Neural progenitor cell (in vitro differentiated cells): ENCODE results near the gene IDI1. TPM values are rescaled to one million over a fixed set of nuclear protein-coding genes. Genes with fewer than 3 reads are reported as not detected.

Source experiments
- DNase-seq: peaks from one replicate; pipeline ENCODE4 v3.0.0-alpha.2; 2016; ENCODE audit warnings: low spot score
- H2AFZ ChIP-seq: fragments of 200-600 bp; sonication (generic); replicated peaks from 2 replicates; pipeline ENCODE4 v1.6.1; 2016; ENCODE audit warnings: antibody characterized with exemption
- H3F3A ChIP-seq: fragments of 200-600 bp; sonication (generic); 2 replicates; pipeline ENCODE4 v1.6.1; 2016; ENCODE audit warnings: antibody characterized with exemption, low read depth
- H3K27ac ChIP-seq: fragments of 200-600 bp; sonication (generic); 2 replicates; pipeline ENCODE4 v1.5.1; 2016; ENCODE audit warnings: mild to moderate bottlenecking
- H3K27me3 ChIP-seq: fragments of 200-600 bp; sonication (generic); 2 replicates; pipeline ENCODE4 v1.6.1; 2016; ENCODE audit warnings: mild to moderate bottlenecking, moderate library complexity
- H3K36me3 ChIP-seq: fragments of 200-600 bp; sonication (generic); 2 replicates; pipeline ENCODE4 v1.5.1; 2016
- H3K4me1 ChIP-seq: fragments of 200-600 bp; sonication (generic); 2 replicates; pipeline ENCODE4 v1.6.1; 2016; ENCODE audit warnings: mixed run types
- H3K4me2 ChIP-seq: fragments of 200-600 bp; sonication (generic); 2 replicates; pipeline ENCODE4 v1.6.1; 2016
- H3K4me3 ChIP-seq: fragments of 200-600 bp; sonication (generic); 2 replicates; pipeline ENCODE4 v1.5.1; 2016
- H3K79me2 ChIP-seq: fragments of 200-600 bp; sonication (generic); 2 replicates; pipeline ENCODE4 v1.6.1; 2016; ENCODE audit warnings: low read depth
- H3K9ac ChIP-seq: fragments of 200-600 bp; sonication (generic); 2 replicates; pipeline ENCODE4 v1.6.1; 2016
- H3K9me3 ChIP-seq: fragments of 200-600 bp; sonication (generic); 2 replicates; pipeline ENCODE4 v1.5.1; 2016; ENCODE audit warnings: low read depth
- H4K20me1 ChIP-seq: fragments of 200-600 bp; sonication (generic); 2 replicates; pipeline ENCODE4 v1.6.1; 2016; ENCODE audit warnings: low read depth
- H3K27ac Mint-ChIP-seq: 3 replicates; pipeline ENCODE4 v1.8.0; 2021; ENCODE audit warnings: mixed read lengths
- H3K27me3 Mint-ChIP-seq: 2 replicates; pipeline ENCODE4 v1.8.0; 2022; ENCODE audit warnings: low read depth, mild to moderate bottlenecking, inconsistent platforms, moderate library complexity, mixed read lengths; ENCODE audit not compliant: insufficient read depth
- H3K36me3 Mint-ChIP-seq: 3 replicates; pipeline ENCODE4 v1.8.0; 2021; ENCODE audit warnings: mixed read lengths
- H3K4me1 Mint-ChIP-seq: 3 replicates; pipeline ENCODE4 v1.8.0; 2021; ENCODE audit warnings: mixed read lengths
- H3K4me3 Mint-ChIP-seq: 3 replicates; pipeline ENCODE4 v1.8.0; 2021; ENCODE audit warnings: mild to moderate bottlenecking, moderate library complexity, mixed read lengths
- H3K9me3 Mint-ChIP-seq: 3 replicates; pipeline ENCODE4 v1.8.0; 2020; ENCODE audit warnings: mixed read lengths
- CTCF ChIP-seq: fragments of 200-600 bp; sonication (generic); IDR thresholded peaks from 2 replicates; pipeline ENCODE4 v1.5.1; 2017; ENCODE audit warnings: antibody characterized with exemption, mild to moderate bottlenecking
- EZH2 ChIP-seq: fragments of 200-600 bp; sonication (generic); IDR thresholded peaks from 2 replicates; pipeline ENCODE4 v1.6.1; 2017; ENCODE audit warnings: antibody characterized with exemption, mild to moderate bottlenecking, moderate library complexity
- EZH2phosphoT487 ChIP-seq: fragments of 200-600 bp; sonication (generic); IDR thresholded peaks from 2 replicates; pipeline ENCODE4 v1.6.1; 2017; ENCODE audit warnings: antibody characterized with exemption
- total RNA-seq: library from RNA; depleted of rRNA; stranded (reverse); fragments of >200 nt; gene quantifications from 2 replicates; pipeline ENCODE4 v1.2.3, GENCODE V29; 2015; ENCODE audit warnings: low replicate concordance

The IDI1 gene
- total RNA-seq, 1 donor from 2014 or later = 168 TPM

DNA sequence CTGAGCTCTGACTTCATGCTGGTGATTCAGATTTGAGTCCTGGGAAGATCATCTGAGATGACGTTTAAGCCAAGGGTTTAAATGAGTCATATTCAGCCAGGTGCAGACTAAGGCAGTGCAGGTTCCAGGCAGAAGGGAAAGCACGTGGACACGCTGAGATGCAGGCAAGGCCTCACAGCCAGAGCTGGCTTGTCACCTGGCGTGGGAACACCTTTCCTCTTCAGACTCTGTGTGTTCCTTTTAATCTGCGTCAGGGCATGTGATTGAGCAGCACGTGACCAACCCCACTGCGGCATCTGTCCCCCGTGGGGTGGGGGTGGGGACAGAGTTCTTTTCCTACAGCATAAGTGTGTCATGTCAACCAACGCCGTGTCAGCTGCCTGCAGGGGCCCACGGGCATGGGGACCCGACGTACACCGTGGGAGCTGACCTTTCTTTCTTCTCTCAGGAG lies 12.6 kb downstream of the IDI1 start:
- Mint-ChIP-seq H3K4me3 (no peak overlapping the region), H3K27ac (no peak overlapping the region), H3K36me3 (peaks cover 16% of the 10 kb centered on the region), H3K27me3 (no peaks in the 10 kb centered on the region), H3K9me3 (no peaks in the 10 kb centered on the region), H3K4me1 (no peaks in the 10 kb centered on the region)
- Histone ChIP-seq H4K20me1 (peaks cover 21% of the 10 kb centered on the region), H3K27ac (no peak overlapping the region), H3K9me3 (no peaks in the 10 kb centered on the region), H3K27me3 (no peaks in the 10 kb centered on the region), H3K79me2 (no peaks in the 10 kb centered on the region), H3K4me3 (no peak overlapping the region), H3K36me3 (peaks cover 20% of the 10 kb centered on the region), H3F3A (peaks cover 31% of the 10 kb centered on the region), H3K9ac (no peak overlapping the region), H3K4me1 (no peaks in the 10 kb centered on the region), H3K4me2 (no peak overlapping the region), H2AFZ (no peak overlapping the region)
- no peak for TF ChIP-seq EZH2phosphoT487
- no peak for TF ChIP-seq EZH2
- no peak for TF ChIP-seq CTCF
- no peak for DNase-seq

DNA sequence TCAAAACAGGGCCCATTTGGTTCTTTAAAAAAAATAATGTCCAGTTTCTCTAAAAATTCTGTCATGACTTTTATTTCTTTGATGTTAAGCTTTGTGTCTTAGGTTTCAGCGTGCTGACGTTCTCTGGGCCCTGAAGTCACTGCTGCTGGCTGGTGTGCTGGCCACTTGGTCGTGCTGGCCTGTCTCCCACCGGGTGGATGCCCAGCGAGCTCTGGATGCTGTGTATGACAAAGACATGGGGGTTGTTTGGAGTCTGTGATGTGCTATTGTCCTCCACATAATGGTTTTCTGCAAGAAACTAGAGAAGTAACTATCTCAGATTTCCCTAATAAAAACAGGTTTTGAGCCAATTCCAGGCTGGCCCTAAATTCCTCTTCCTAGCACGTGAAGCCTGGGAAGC lies 13.7 kb downstream of the IDI1 start:
- no peaks in the 10 kb centered on the region for H3K79me2 ChIP-seq
- H4K20me1 ChIP-seq = peaks cover 12% of the 10 kb centered on the region
- no peaks in the 10 kb centered on the region for H3K9me3 ChIP-seq
- TF ChIP-seq EZH2phosphoT487 (no peak), EZH2 (no peak), CTCF (no peak)
- no peak overlapping the region for H3K4me2 ChIP-seq
- no peaks in the 10 kb centered on the region for H3K27me3 ChIP-seq
- no peak overlapping the region for H3K9ac ChIP-seq
- H3K4me1 ChIP-seq = no peaks in the 10 kb centered on the region
- H3K36me3 Mint-ChIP-seq = peaks cover 9% of the 10 kb centered on the region
- H3K4me3 ChIP-seq = no peak overlapping the region
- H3K27me3 Mint-ChIP-seq = no peaks in the 10 kb centered on the region
- H2AFZ ChIP-seq = no peak overlapping the region
- no peak overlapping the region for H3K4me3 Mint-ChIP-seq
- DNase-seq = no peak
- H3K9me3 Mint-ChIP-seq = no peaks in the 10 kb centered on the region
- no peak overlapping the region for H3K27ac ChIP-seq
- no peak overlapping the region for H3K27ac Mint-ChIP-seq
- no peaks in the 10 kb centered on the region for H3K4me1 Mint-ChIP-seq
- peaks cover 29% of the 10 kb centered on the region for H3F3A ChIP-seq
- H3K36me3 ChIP-seq = peaks cover 9% of the 10 kb centered on the region

DNA sequence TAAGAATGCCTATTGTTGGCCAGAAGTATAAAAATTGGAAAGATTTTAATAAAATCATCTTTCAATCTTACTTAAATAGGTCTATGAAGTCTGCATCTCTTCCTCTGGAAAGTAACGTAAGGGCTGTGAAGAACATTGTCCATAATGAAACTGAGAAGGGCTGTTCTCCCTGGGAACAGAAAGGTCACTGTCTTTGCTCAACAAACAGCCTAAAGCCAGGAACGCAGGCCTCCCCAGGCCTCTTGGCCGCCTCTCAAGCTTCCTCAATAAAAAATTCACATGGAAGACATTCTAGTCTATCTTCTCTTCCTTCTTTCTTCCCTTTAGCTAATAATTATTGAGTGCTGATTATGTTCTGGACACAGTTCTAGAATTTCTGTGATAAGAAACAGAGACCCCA lies 14.2 kb downstream of the IDI1 start:
- H3K27me3 ChIP-seq = no peaks in the 10 kb centered on the region
- peaks cover 25% of the 10 kb centered on the region for H3F3A ChIP-seq
- no peak overlapping the region for H3K9ac ChIP-seq
- H3K4me3 ChIP-seq = no peak overlapping the region
- H3K4me1 ChIP-seq = no peaks in the 10 kb centered on the region
- no peak overlapping the region for H2AFZ ChIP-seq
- H3K4me3 Mint-ChIP-seq = no peak overlapping the region
- H3K9me3 Mint-ChIP-seq = no peaks in the 10 kb centered on the region
- H3K4me2 ChIP-seq = no peak overlapping the region
- H3K36me3 Mint-ChIP-seq = peaks cover 6% of the 10 kb centered on the region
- DNase-seq = no peak
- H3K27ac ChIP-seq = no peak overlapping the region
- H3K79me2 ChIP-seq = no peaks in the 10 kb centered on the region
- H3K27ac Mint-ChIP-seq = no peak overlapping the region
- TF ChIP-seq EZH2 (no peak), CTCF (no peak), EZH2phosphoT487 (no peak)
- H3K36me3 ChIP-seq = peaks cover 4% of the 10 kb centered on the region
- H3K9me3 ChIP-seq = no peaks in the 10 kb centered on the region
- no peaks in the 10 kb centered on the region for H3K27me3 Mint-ChIP-seq
- peaks cover 7% of the 10 kb centered on the region for H4K20me1 ChIP-seq
- H3K4me1 Mint-ChIP-seq = no peaks in the 10 kb centered on the region
